ENCODE results near the gene TCERG1L. TPM values are rescaled to one million over a fixed set of nuclear protein-coding genes. Genes with fewer than 3 reads are reported as not detected.

Gene TCERG1L
- total RNA-seq, 2 experiments from 2014 or later: 0.08 TPM; not detected in 1

- Mint-ChIP-seq H3K27ac (no peak overlapping the region), H3K27me3 (no peaks in the 10 kb centered on the region), H3K36me3 (no peaks in the 10 kb centered on the region), H3K9me3 (no peaks in the 10 kb centered on the region), H3K4me3 (no peak overlapping the region), H3K4me1 (no peaks in the 10 kb centered on the region)
- no peak for DNase-seq
These were observed 103.7 kb downstream of the TCERG1L start for GRCh38 chr10:131207584-131208532.

- DNase-seq: no peak
- Mint-ChIP-seq H3K4me1 (no peaks in the 10 kb centered on the region), H3K36me3 (no peaks in the 10 kb centered on the region), H3K4me3 (no peak overlapping the region), H3K27ac (no peak overlapping the region), H3K9me3 (no peaks in the 10 kb centered on the region), H3K27me3 (no peaks in the 10 kb centered on the region)
These were observed 104.3 kb downstream of the TCERG1L start for GRCh38 chr10:131207176-131207575.

- DNase-seq: no peak
- Mint-ChIP-seq H3K4me3 (no peak overlapping the region), H3K36me3 (no peaks in the 10 kb centered on the region), H3K4me1 (no peaks in the 10 kb centered on the region), H3K27ac (no peak overlapping the region), H3K9me3 (no peaks in the 10 kb centered on the region), H3K27me3 (no peaks in the 10 kb centered on the region)
These were observed 105.2 kb downstream of the TCERG1L start for GRCh38 chr10:131206111-131206995.

DNA sequence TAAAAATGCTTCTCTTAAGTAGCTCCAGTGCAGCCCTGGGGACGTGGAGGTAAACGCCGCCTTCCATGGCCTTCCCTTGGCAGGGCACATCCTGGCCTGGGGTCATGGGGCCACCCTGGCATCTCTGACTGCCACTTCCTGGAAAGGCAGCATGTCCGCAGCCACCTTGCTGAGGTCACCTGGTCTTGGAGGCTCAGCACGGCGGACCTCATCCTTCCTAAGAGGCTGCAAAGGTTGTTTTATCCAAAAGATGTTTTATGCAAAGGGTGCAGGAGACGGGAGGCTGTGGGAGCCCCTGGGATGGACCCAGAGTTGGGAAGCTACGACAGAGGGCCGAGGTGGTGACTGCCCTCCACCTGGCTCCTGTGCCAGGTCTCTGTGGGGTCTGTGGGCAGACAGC is 106.0 kb downstream of the TCERG1L start:
- Mint-ChIP-seq H3K36me3 (no peaks in the 10 kb centered on the region), H3K9me3 (no peaks in the 10 kb centered on the region), H3K4me3 (no peak overlapping the region), H3K4me1 (no peaks in the 10 kb centered on the region), H3K27ac (no peak overlapping the region), H3K27me3 (peaks cover under 1% of the 10 kb centered on the region)
- no peak for DNase-seq

DNA sequence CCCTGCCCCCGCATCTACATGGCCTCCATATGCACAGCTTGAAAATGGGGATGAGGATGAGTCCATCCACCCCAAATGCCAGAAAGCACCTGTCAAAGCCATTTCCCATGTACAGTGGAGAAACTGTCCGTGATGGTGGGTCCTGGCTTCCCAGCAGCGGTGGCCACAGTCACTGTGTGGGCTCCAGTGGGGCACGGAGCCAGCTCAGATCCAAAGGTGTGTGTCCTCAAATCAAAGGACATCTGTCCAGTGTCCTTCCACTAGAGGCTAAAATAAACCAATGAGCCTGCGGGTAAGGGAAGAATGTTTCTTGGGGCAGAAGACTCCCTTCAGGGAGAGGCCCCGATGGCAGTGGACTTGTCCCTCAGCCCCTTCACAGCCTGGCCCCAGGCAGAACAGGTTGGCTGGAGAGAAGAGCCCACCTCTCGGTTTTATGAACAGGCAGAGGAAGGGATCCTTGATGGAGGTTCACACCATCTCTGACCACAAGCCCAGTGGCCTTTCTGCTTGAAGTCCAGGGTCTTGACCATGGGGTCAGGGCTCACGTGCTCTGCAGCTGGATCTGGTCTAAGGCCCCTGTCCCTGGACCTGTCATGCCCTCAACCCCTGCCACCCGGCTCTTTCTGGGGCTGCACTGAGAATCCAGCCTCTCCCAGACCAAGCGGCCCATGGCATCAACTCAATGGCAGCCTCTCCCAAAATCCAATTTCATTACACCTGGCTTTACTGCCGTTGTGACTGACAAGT is 106.9 kb downstream of the TCERG1L start:
- Mint-ChIP-seq H3K4me1 (no peaks in the 10 kb centered on the region), H3K4me3 (no peak overlapping the region), H3K27me3 (peaks cover 3% of the 10 kb centered on the region), H3K36me3 (no peaks in the 10 kb centered on the region), H3K27ac (no peak overlapping the region), H3K9me3 (no peaks in the 10 kb centered on the region)
- DNase-seq: no peak

GRCh38 chr10:131203456-131204357 is 107.8 kb downstream of the TCERG1L start:
- no peak overlapping the region for H3K4me3 Mint-ChIP-seq
- peaks cover 3% of the 10 kb centered on the region for H3K27me3 Mint-ChIP-seq
- H3K4me1 Mint-ChIP-seq: no peaks in the 10 kb centered on the region
- no peak overlapping the region for H3K27ac Mint-ChIP-seq
- no peak for DNase-seq
- H3K9me3 Mint-ChIP-seq: no peaks in the 10 kb centered on the region
- H3K36me3 Mint-ChIP-seq: no peaks in the 10 kb centered on the region

GRCh38 chr10:131202990-131203389 is 108.5 kb downstream of the TCERG1L start:
- DNase-seq: no peak
- Mint-ChIP-seq H3K4me1 (no peaks in the 10 kb centered on the region), H3K4me3 (no peak overlapping the region), H3K36me3 (no peaks in the 10 kb centered on the region), H3K9me3 (no peaks in the 10 kb centered on the region), H3K27me3 (peaks cover 3% of the 10 kb centered on the region), H3K27ac (no peak overlapping the region)

GRCh38 chr10:131201741-131202515 is 109.6 kb downstream of the TCERG1L start:
- Mint-ChIP-seq H3K9me3 (no peaks in the 10 kb centered on the region), H3K4me1 (no peaks in the 10 kb centered on the region), H3K27me3 (peaks cover 3% of the 10 kb centered on the region), H3K27ac (no peak overlapping the region), H3K36me3 (no peaks in the 10 kb centered on the region), H3K4me3 (no peak overlapping the region)
- DNase-seq: no peak

DNA sequence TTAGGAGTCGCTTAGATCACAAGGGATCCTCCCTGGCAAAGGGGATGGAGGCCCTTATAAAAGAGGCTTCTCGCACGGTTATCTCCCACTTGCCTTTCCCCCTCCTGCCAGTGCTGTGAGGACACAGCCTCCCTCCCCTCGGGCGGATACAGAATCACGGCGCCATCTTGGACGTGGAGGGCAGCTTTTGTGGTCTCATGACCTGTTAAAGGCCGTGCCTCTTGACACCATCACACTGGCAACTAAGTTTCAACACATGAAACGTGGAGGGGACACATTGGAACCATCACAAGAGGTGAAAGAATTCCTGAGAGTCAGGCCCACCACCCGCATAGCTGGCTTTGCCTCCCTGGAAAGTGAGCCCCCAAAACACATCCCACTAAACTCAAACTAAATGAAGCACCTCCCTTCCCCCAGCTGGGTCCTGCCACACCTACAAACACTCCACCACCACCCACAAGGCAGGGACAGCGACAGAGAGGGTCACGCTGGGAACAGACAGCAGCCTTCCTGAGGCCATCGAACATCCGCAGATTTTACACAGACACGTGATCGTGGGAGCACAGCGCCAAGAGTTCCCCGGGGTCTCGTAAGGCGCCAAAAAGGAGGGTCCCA is 110.6 kb downstream of the TCERG1L start:
- Mint-ChIP-seq H3K9me3 (no peaks in the 10 kb centered on the region), H3K27ac (no peak overlapping the region), H3K4me1 (no peaks in the 10 kb centered on the region), H3K27me3 (peaks cover 3% of the 10 kb centered on the region), H3K4me3 (no peak overlapping the region), H3K36me3 (no peaks in the 10 kb centered on the region)
- no peak for DNase-seq

DNA sequence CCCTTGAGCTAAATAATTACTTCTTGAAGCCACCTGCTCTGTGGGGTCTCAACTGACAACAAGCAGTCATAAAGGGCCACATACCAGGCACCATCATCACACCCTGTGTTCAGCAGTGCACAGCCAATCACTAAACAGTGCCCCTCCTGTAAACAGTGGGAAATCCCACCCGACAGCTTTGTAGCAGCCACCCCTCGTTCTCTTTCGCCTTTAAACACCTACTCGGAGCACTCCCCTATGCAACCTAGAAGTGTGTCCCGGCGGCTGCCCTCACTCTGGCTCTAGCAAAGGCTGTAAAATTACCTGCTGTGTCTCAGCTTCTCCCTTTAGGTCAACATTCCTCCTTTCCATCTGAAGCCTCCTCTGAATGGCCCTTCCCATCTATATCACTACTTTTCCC is 111.9 kb downstream of the TCERG1L start:
- no peak overlapping the region for H3K27ac Mint-ChIP-seq
- no peaks in the 10 kb centered on the region for H3K36me3 Mint-ChIP-seq
- H3K4me1 Mint-ChIP-seq: no peaks in the 10 kb centered on the region
- DNase-seq: no peak
- no peaks in the 10 kb centered on the region for H3K9me3 Mint-ChIP-seq
- peaks cover 3% of the 10 kb centered on the region for H3K27me3 Mint-ChIP-seq
- H3K4me3 Mint-ChIP-seq: no peak overlapping the region

DNA sequence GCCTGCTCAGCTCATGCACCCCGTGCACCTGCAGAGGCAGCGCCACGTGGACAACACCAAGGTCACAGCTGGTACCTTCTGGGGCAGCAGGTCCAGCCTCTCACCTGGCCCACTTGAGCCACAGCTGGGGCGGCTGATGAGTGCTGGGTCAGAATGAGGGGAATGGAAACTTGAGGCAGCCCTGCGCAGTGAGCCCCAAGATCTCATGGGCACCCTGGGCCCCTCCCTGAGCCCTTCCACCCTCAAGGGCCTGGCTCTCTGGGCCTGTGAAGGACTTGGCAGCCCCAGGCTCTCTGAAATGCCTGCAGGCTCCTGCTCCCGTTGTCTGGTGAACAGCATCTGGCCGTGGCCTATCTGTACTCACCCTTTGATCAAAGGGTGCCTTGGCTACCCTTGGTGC is 112.7 kb downstream of the TCERG1L start:
- no peak overlapping the region for H3K4me3 Mint-ChIP-seq
- peaks cover 3% of the 10 kb centered on the region for H3K27me3 Mint-ChIP-seq
- H3K36me3 Mint-ChIP-seq: no peaks in the 10 kb centered on the region
- H3K27ac Mint-ChIP-seq: no peak overlapping the region
- no peaks in the 10 kb centered on the region for H3K4me1 Mint-ChIP-seq
- DNase-seq: no peak
- no peaks in the 10 kb centered on the region for H3K9me3 Mint-ChIP-seq

GRCh38 chr10:131198401-131198800 is 113.1 kb downstream of the TCERG1L start:
- no peak overlapping the region for H3K4me3 Mint-ChIP-seq
- H3K27ac Mint-ChIP-seq: no peak overlapping the region
- H3K36me3 Mint-ChIP-seq: no peaks in the 10 kb centered on the region
- no peaks in the 10 kb centered on the region for H3K4me1 Mint-ChIP-seq
- no peaks in the 10 kb centered on the region for H3K9me3 Mint-ChIP-seq
- no peak for DNase-seq
- H3K27me3 Mint-ChIP-seq: peaks cover 3% of the 10 kb centered on the region

DNA sequence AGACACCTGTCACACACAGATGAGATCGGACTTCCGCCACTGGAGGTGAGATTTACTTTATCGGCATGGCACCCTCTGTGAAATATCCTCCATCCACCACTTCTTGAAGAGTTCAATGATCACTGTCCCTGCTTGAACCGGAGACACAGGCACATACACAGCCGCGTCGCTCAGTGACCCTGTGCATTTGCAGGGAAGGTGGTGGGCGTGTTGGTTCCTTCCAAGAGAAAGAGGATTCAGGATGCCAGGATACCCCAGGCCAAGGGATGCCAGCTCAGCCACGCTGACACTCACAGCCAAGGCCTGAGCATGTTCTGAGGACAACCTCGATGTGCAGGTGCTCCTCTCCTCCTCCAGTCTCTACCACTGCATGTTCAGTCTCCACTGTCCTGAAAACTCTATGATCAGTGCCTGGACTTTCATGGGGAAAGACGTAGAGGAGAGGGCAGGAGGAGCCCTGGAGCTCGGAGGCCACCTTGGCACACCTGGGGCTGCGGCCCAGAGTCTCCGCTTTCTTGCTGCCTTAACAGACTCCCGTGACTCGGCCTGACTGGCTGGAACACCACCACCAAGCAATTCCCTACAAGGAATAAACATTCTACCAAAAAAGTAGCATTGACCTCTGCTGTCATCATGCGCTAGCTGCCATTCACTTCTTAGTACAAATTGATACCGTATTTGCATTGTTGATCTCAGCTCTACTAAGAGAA is 115.2 kb downstream of the TCERG1L start:
- peaks cover 13% of the 10 kb centered on the region for H3K9me3 Mint-ChIP-seq
- no peaks in the 10 kb centered on the region for H3K4me1 Mint-ChIP-seq
- H3K27me3 Mint-ChIP-seq: peaks cover 3% of the 10 kb centered on the region
- no peak overlapping the region for H3K4me3 Mint-ChIP-seq
- H3K27ac Mint-ChIP-seq: no peak overlapping the region
- no peak for DNase-seq
- H3K36me3 Mint-ChIP-seq: no peaks in the 10 kb centered on the region

Measured in activated naive CD8-positive, alpha-beta T cell treated with anti-CD3 and anti-CD28 coated beads for 36 hours (primary cell).